HCT116 (cell line): Measurements from ENCODE around the gene CERCAM. TPM values are rescaled to one million over a fixed set of nuclear protein-coding genes. Genes with fewer than 3 reads are reported as not detected.
A peak's percentile ranks its signal among the peaks of the same experiment; 100 is the strongest.

Source experiments
- ATAC-seq: fragments of 200-7000 bp; cut with Tn5 transposase; 2 replicates; pipeline ENCODE4 v1.9.1; 2020; ENCODE audit warnings: mild to moderate bottlenecking, moderate library complexity
- Bru-seq: library from RNA; stranded (reverse); fragments of 400-500 nt; gene quantifications from one replicate; lab custom pipeline; 2021; lab: Mats Ljungman, UMichigan
- BruChase-seq, 2 experiments: library from RNA; stranded (reverse); fragments of 400-500 nt; gene quantifications; one replicate each; lab custom pipeline; 2021; lab: Mats Ljungman, UMichigan
- BruUV-seq: library from RNA; stranded (reverse); fragments of 400-500 nt; replicated peaks from 2 replicates; lab custom pipeline; 2021; lab: Mats Ljungman, UMichigan
- CTCF ChIA-PET: fragments of 300-600 bp; sonication (Branson Sonifier 250); formaldehyde crosslinking; loops from one replicate; lab custom pipeline; 2021; ENCODE audit warnings: antibody characterized with exemption; lab: Charles Lee
- POLR2A ChIA-PET: fragments of 300-600, 350-600 bp; sonication (Branson Sonifier 250); formaldehyde crosslinking; loops from one replicate; lab custom pipeline; 2021; ENCODE audit warnings: antibody characterized with exemption; lab: Charles Lee
- RAD21 ChIA-PET, 2 experiments: fragments of 300-600 bp; sonication (Branson Sonifier 250); formaldehyde crosslinking; loops; one replicate each; lab custom pipeline; 2023; ENCODE audit warnings: low total read pairs in 2 of 2; ENCODE audit not compliant: uncharacterized antibody in 2 of 2, unreplicated experiment in 2 of 2, low non-redundant PET in 1 of 2; lab: Charles Lee
- DNase-seq: peaks from one replicate; pipeline ENCODE4 v3.0.0-alpha.2; 2010; ENCODE audit warnings: low read depth, low spot score
- H2AFZ ChIP-seq: fragments of 200-600 bp; shearing (Covaris generic), sonication (generic); 2 replicates; pipeline ENCODE4 v1.6.1; 2017; ENCODE audit warnings: low read depth, mixed run types, mixed read lengths, antibody characterized with exemption, low read length; ENCODE audit not compliant: poor library complexity, severe bottlenecking
- H3K27ac ChIP-seq: 2 replicates; pipeline ENCODE4 v1.5.1; 2012; ENCODE audit warnings: low read depth, low read length
- H3K27me3 ChIP-seq: fragments of 200-600 bp; sonication (generic); 2 replicates; pipeline ENCODE4 v1.6.1; 2016; ENCODE audit warnings: mixed run types, low read length, mixed read lengths; ENCODE audit not compliant: insufficient read depth
- H3K36me3 ChIP-seq, 2 experiments: fragments of 200-500 bp in 1 of 2; fragments of 200-600 bp in 1 of 2; sonication (Bioruptor generic) in 1 of 2; sonication (generic) in 1 of 2; 2 replicates each; pipeline versions ENCODE4 v1.5.1 to v1.6.1; 2014 to 2016; ENCODE audit warnings: low read length in 2 of 2, inconsistent platforms in 1 of 2, mixed read lengths in 1 of 2, mixed run types in 1 of 2; ENCODE audit not compliant: insufficient read depth in 2 of 2, control insufficient read depth in 1 of 2
- H3K4me1 ChIP-seq, 2 experiments: fragments of 200-600 bp in 1 of 2; sonication (generic) in 1 of 2; 2 replicates each; pipeline versions ENCODE4 v1.5.1 to v1.6.1; 2012 to 2017; ENCODE audit warnings: low read length in 2 of 2, inconsistent platforms in 1 of 2, mild to moderate bottlenecking in 1 of 2, mixed read lengths in 1 of 2, mixed run types in 1 of 2, moderate library complexity in 1 of 2; ENCODE audit not compliant: insufficient read depth in 2 of 2, control insufficient read depth in 1 of 2
- H3K4me2 ChIP-seq: fragments of 200-600 bp; sonication (generic); 2 replicates; pipeline ENCODE4 v1.6.1; 2017; ENCODE audit warnings: mixed run types, low read length, mixed read lengths
- H3K4me3 ChIP-seq, 2 experiments: fragments of 200-600 bp in 1 of 2; sonication (generic) in 1 of 2; replicated peaks in 1 of 2; 2 replicates each; pipeline ENCODE4 v1.5.1; 2011 to 2016; ENCODE audit warnings: low read length in 2 of 2, control low read depth in 1 of 2, low read depth in 1 of 2, mild to moderate bottlenecking in 1 of 2, mixed read lengths in 1 of 2, mixed run types in 1 of 2
- H3K79me2 ChIP-seq: fragments of 200-600 bp; sonication (generic); 2 replicates; pipeline ENCODE4 v1.6.1; 2017; ENCODE audit warnings: mild to moderate bottlenecking, mixed run types, low read length, moderate library complexity, mixed read lengths; ENCODE audit not compliant: insufficient read depth
- H3K9ac ChIP-seq: fragments of 200-600 bp; sonication (generic); 2 replicates; pipeline ENCODE4 v1.6.1; 2016; ENCODE audit warnings: low read length, mixed read lengths
- H3K9me2 ChIP-seq: fragments of 200-600 bp; sonication (generic), shearing (Covaris generic); 2 replicates; pipeline ENCODE4 v1.6.1; 2017; ENCODE audit warnings: mixed run types, mild to moderate bottlenecking, moderate library complexity; ENCODE audit not compliant: insufficient read depth
- H3K9me3 ChIP-seq, 2 experiments: fragments of 200-500 bp in 1 of 2; fragments of 200-600 bp in 1 of 2; sonication (Bioruptor generic) in 1 of 2; sonication (generic) in 1 of 2; 2 replicates each; pipeline ENCODE4 v1.6.1; 2014 to 2017; ENCODE audit warnings: low read length in 2 of 2, mixed read lengths in 2 of 2, inconsistent platforms in 1 of 2, low read depth in 1 of 2, mild to moderate bottlenecking in 1 of 2, mixed run types in 1 of 2, moderate library complexity in 1 of 2; ENCODE audit not compliant: control insufficient read depth in 1 of 2, insufficient read depth in 1 of 2
- H4K20me1 ChIP-seq: fragments of 200-600 bp; sonication (generic), shearing (Covaris generic); 2 replicates; pipeline ENCODE4 v1.6.1; 2017; ENCODE audit warnings: mixed run types, mild to moderate bottlenecking, moderate library complexity; ENCODE audit not compliant: insufficient read depth
- EGR1 ChIP-seq: IDR thresholded peaks from 2 replicates; pipeline ENCODE4 v1.6.1; 2012; ENCODE audit warnings: low read depth
- POLR2A ChIP-seq: IDR thresholded peaks from 2 replicates; pipeline ENCODE4 v1.7.0; 2011; ENCODE audit warnings: borderline replicate concordance; ENCODE audit not compliant: insufficient read depth, insufficient read length; ENCODE audit errors: extremely low read depth
- POLR2AphosphoS5 ChIP-seq: IDR thresholded peaks from 2 replicates; pipeline ENCODE4 v1.6.1; 2011; ENCODE audit warnings: mild to moderate bottlenecking, low read depth, low read length, moderate library complexity
- RAD21 ChIP-seq: IDR thresholded peaks from 2 replicates; pipeline ENCODE4 v1.6.1; 2012; ENCODE audit warnings: low read depth, mild to moderate bottlenecking
- ZFX ChIP-seq: fragments of 450-650 bp; IDR thresholded peaks from 2 replicates; pipeline ENCODE4 v1.6.1; 2017
- intact Hi-C: fragments of 100-400 bp; cut with micrococcal nuclease; formaldehyde crosslinking; loops from 2 replicates; pipeline ENCODE4 v1.10.0; 2022
- long read RNA-seq: library from polyadenylated mRNA; unstranded; transcript quantifications from one replicate; pipeline ENCODE4 v2.0.0, GENCODE V29; 2021; ENCODE audit not compliant: unreplicated experiment
- polyA plus RNA-seq: library from polyadenylated mRNA; unstranded; fragments of >200 nt; gene quantifications from 2 replicates; pipeline ENCODE4 v1.2.1, GENCODE V29; 2012; ENCODE audit warnings: missing spikeins
- total RNA-seq: library from RNA; stranded (reverse); gene quantifications from one replicate; pipeline ENCODE4 v1.2.1, GENCODE V29; 2021; ENCODE audit not compliant: unreplicated experiment
- TF ChIP-seq, protein P1 (sequence below), 3 experiments: fragments of 200-600 bp in 1 of 3; sonication (generic) in 1 of 3; IDR thresholded peaks in 2 of 3; conservative IDR thresholded peaks in 1 of 3; 2 replicates each; pipeline ENCODE4 v1.5.1; 2012 to 2017; ENCODE audit warnings: low read depth in 2 of 3, low read length in 2 of 3, antibody characterized with exemption in 1 of 3, borderline replicate concordance in 1 of 3, control low read depth in 1 of 3, mild to moderate bottlenecking in 1 of 3, mixed read lengths in 1 of 3, mixed run types in 1 of 3, moderate library complexity in 1 of 3; ENCODE audit not compliant: insufficient read depth in 1 of 3

Gene CERCAM, protein sequence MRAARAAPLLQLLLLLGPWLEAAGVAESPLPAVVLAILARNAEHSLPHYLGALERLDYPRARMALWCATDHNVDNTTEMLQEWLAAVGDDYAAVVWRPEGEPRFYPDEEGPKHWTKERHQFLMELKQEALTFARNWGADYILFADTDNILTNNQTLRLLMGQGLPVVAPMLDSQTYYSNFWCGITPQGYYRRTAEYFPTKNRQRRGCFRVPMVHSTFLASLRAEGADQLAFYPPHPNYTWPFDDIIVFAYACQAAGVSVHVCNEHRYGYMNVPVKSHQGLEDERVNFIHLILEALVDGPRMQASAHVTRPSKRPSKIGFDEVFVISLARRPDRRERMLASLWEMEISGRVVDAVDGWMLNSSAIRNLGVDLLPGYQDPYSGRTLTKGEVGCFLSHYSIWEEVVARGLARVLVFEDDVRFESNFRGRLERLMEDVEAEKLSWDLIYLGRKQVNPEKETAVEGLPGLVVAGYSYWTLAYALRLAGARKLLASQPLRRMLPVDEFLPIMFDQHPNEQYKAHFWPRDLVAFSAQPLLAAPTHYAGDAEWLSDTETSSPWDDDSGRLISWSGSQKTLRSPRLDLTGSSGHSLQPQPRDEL
- 27.0 TPM for total RNA-seq
- 27.1 and 31.1 TPM in 2 replicates for polyA plus RNA-seq
- Bru-seq, nascent RNA, result percentile 48 among the genes with signal in this experiment
- percentile 57 among the genes with signal in this experiment for BruChase-seq, experiment 1, labeled RNA remaining after a 6-hour chase
- percentile 50 among the genes with signal in this experiment for BruChase-seq, experiment 2, labeled RNA remaining after a 2-hour chase
- long read RNA-seq, transcript CERCAM-201 (13 exons, 2,685 nt), result major isoform, 23 of 49 reads
- long read RNA-seq, partial matches to known transcripts, result 16 of 49 reads
- long read RNA-seq, other reads (novel, unspliced or antisense), result 10 of 49 reads

DNA sequence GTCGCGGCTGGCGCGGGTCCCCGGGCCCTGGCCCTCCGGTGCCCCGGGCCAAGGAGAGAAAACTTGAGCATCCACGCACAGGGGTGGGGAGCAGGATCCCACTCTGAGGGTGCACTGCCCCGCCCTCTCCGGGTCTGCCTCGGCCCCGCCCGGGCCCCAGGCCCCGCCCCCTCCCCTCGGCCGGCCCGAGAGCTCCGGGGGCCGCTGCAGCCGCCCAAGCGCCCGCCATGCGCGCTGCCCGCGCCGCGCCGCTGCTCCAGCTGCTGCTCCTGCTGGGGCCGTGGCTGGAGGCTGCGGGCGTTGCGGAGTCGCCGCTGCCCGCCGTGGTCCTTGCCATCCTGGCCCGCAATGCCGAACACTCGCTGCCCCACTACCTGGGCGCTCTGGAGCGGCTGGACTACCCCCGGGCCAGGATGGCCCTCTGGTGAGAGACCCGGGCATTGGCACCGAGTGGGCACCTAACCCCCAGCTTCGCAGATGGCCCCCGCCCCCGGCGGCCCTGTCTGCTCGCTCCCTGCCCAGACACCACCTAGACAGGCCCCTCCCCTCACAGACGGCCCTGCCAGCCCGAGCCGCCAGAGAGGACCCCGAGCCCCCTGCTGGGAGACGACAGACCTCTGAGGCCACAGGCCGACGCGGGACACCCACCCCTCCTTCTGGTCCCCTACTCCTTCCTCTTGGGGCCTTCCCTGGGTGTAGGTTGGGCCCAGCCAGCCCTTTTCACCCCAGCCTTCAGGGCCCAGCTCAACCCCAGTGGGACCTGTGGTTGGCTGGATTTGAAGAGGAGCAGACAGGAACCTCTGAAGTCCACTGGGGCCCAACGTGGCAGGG lies at the start of gene CERCAM:
TSS of gene CERCAM (plus strand) at position 207 of the 831 bp plus-strand sequence. CDS start at position 228, 21 bp downstream.
- ChIA-PET CTCF (interaction anchor here (0.5 to 2.7 kb wide), 23 partner anchors 8 to 865 kb away, joined by 3 to 21 read pairs (median 3); partner anchors contain the start of gene URM1), POLR2A (interaction anchor here (0.6 to 1.8 kb wide), 6 partner anchors 9 to 140 kb away, joined by 3 to 5 read pairs (median 4); partner anchors contain the start of gene ODF2), RAD21 (interaction anchor here (0.9 to 1.5 kb wide), 3 partner anchors 59 to 126 kb away, joined by 3 to 8 read pairs (median 3); no protein-coding TSS in a partner anchor)
- Histone ChIP-seq H3K4me1 (peaks cover 31 to 50% of the 10 kb centered on the region in 2 experiments), H3K27me3 (no peaks in the 10 kb centered on the region), H3K9me2 (no peaks in the 10 kb centered on the region), H3K9me3 (no peaks in the 10 kb centered on the region), H4K20me1 (no peaks in the 10 kb centered on the region), H3K4me3 (peak within 1 kb of the TSS; percentile 79 to 93), H3K79me2 (no peaks in the 10 kb centered on the region), H3K27ac (peak within 1 kb of the TSS; percentile 78), H3K4me2 (peak within 1 kb of the TSS; percentile 94), H2AFZ (peak within 1 kb of the TSS; percentile 93), H3K9ac (peak within 1 kb of the TSS; percentile 78), H3K36me3 (no peaks in the 10 kb centered on the region)
- intact Hi-C loops, result no loop called here
- ATAC-seq (peak; percentile 82), DNase-seq (no peak)
- BruUV-seq, result no TSS peak
- TF ChIP-seq ZFX, result peak; percentile 67; the same call in 1 of the 2 replicates
- TF ChIP-seq, protein P1, sequence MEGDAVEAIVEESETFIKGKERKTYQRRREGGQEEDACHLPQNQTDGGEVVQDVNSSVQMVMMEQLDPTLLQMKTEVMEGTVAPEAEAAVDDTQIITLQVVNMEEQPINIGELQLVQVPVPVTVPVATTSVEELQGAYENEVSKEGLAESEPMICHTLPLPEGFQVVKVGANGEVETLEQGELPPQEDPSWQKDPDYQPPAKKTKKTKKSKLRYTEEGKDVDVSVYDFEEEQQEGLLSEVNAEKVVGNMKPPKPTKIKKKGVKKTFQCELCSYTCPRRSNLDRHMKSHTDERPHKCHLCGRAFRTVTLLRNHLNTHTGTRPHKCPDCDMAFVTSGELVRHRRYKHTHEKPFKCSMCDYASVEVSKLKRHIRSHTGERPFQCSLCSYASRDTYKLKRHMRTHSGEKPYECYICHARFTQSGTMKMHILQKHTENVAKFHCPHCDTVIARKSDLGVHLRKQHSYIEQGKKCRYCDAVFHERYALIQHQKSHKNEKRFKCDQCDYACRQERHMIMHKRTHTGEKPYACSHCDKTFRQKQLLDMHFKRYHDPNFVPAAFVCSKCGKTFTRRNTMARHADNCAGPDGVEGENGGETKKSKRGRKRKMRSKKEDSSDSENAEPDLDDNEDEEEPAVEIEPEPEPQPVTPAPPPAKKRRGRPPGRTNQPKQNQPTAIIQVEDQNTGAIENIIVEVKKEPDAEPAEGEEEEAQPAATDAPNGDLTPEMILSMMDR (IDR thresholded peaks at IDR 0.05 in 2 of 3, conservative IDR thresholded peaks at IDR 0.05 in 1 of 3; ENCODE audit: borderline replicate concordance in 1 of 3, insufficient read depth in 1 of 3, low read depth in 2 of 3, low read length in 2 of 3), result 0 out of 6 replicates have a peak, but pooled peaks of 1 of the 3 experiments have one; percentile 11
- no peak for TF ChIP-seq EGR1
- peak; percentile 24 for TF ChIP-seq POLR2A
- TF ChIP-seq POLR2AphosphoS5, result peak; percentile 66
- no peak for TF ChIP-seq RAD21
